Head of caudate nucleus (tissue), 42 donors: ENCODE results near the gene KIF12.
A peak's percentile ranks its signal among the peaks of the same experiment; 100 is the strongest.

Experiments used
- DNase-seq, 42 donors: peaks; one replicate each; pipeline versions ENCODE4 v3.0.0 to v3.0.0-alpha.2; 2020 to 2021; ENCODE audit warnings: mixed read lengths in 7 of 42
- intact Hi-C: fragments of 100-400 bp; cut with DNase I; formaldehyde crosslinking; loops from one replicate; pipeline ENCODE4 v1.15.0; 2022

KIF12 gene

DNA sequence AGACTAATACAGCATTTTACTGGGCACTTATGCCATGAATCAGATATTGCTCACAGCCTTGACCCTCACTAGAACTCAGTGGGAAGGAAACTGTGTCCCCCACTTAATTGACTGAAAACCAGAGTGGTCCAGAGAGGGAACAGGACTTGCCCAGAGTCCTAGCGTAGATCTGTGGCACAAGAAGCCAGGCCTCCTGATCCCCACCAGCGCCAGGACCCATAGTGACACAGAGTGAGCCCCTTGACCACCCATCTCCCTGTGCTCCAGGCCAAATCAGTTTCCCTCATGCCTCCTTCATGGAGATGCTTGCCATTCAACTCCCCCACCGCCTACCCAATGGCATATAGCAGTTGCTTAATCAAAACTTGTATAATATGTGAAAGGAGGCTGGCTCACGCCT lies 8.3 kb downstream of the KIF12 start:
- peak in 1 of 42 donors; percentile 5 for DNase-seq
- intact Hi-C loops: no loop called here

GRCh38 chr9:114089206-114089840 lies 9.8 kb downstream of the KIF12 start:
- peak in 3 of 42 donors; percentile 6 to 33 (median 16) for DNase-seq
- intact Hi-C loops: no loop called here

- DNase-seq: peak in 3 of 42 donors; percentile 5 to 15 (median 8)
- intact Hi-C loops: no loop called here
Observed at GRCh38 chr9:114088571-114089170, 10.4 kb downstream of the KIF12 start.

- intact Hi-C loops: no loop called here
- DNase-seq: peak in 4 of 42 donors; percentile 6 to 36 (median 11)
Observed at GRCh38 chr9:114087721-114088120, 11.4 kb downstream of the KIF12 start.

GRCh38 chr9:114086607-114087006 lies 12.5 kb downstream of the KIF12 start:
- DNase-seq: peak in 5 of 42 donors; percentile 3 to 16 (median 13)
- intact Hi-C loops: no loop called here

GRCh38 chr9:114086009-114086408 lies 13.1 kb downstream of the KIF12 start:
- intact Hi-C loops: no loop called here
- DNase-seq: peak in 4 of 42 donors; percentile 3 to 23 (median 14)

- DNase-seq: peak in 5 of 42 donors; percentile 7 to 34 (median 14)
- intact Hi-C loops: no loop called here
Observed at GRCh38 chr9:114085387-114085789, 13.7 kb downstream of the KIF12 start.

DNA sequence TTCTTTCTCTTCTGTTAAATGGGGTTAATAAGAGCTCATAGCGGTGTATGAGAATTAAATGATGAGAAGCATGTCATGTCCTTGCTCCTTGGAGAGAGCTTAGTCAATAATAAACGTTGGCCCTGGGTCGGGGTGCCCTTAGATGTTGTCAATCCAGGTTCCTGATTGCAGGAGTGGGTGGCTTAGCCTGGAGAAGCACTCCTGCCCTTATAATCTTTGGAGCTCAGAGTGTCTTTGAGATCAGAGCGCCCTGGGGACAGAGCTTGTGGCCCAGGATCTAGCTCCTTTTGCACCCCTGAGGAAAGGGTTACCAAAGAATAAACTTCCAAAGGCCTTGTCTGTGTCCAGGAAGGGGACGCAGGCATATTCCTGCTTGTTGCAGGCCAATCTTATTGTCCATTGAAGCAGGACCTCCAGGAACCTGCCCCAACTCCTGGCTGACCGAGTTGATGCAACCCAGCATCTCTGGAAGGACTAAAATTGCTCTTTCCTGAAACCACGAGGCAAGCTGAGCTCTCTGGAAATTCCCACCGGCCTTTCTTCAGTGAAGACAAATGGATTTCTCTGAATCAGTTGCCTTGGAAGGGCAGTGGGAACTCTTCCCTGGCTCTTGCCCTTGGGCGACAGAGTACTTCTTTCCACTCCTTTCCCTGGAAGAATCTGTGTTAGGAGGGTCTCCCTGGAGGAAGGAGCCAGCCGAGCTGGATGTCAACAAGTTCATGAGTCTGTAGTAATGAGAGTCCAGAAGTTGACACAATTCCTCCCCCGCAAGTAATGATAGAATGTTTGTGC lies 14.6 kb downstream of the KIF12 start:
- intact Hi-C loops: loop anchor here (5.0 kb wide), 1 partner anchor 208 kb away; no protein-coding TSS in a partner anchor
- DNase-seq: peak in 4 of 42 donors; percentile 5 to 13 (median 6)

GRCh38 chr9:114083666-114084065 lies 15.4 kb downstream of the KIF12 start:
- intact Hi-C loops: loop anchor here (5.0 kb wide), 1 partner anchor 209 kb away; no protein-coding TSS in a partner anchor

GRCh38 chr9:114082763-114083412 lies 16.2 kb downstream of the KIF12 start:
- peak in 4 of 42 donors; percentile 7 to 32 (median 16) for DNase-seq
- intact Hi-C loops: loop anchor here (5.0 kb wide), 1 partner anchor 209 kb away; no protein-coding TSS in a partner anchor

More at GRCh38 chr9:114083666-114084065, 15.4 kb downstream of the KIF12 start:
- DNase-seq: peak in 4 of 42 donors; percentile 11 to 18 (median 14)

DNA sequence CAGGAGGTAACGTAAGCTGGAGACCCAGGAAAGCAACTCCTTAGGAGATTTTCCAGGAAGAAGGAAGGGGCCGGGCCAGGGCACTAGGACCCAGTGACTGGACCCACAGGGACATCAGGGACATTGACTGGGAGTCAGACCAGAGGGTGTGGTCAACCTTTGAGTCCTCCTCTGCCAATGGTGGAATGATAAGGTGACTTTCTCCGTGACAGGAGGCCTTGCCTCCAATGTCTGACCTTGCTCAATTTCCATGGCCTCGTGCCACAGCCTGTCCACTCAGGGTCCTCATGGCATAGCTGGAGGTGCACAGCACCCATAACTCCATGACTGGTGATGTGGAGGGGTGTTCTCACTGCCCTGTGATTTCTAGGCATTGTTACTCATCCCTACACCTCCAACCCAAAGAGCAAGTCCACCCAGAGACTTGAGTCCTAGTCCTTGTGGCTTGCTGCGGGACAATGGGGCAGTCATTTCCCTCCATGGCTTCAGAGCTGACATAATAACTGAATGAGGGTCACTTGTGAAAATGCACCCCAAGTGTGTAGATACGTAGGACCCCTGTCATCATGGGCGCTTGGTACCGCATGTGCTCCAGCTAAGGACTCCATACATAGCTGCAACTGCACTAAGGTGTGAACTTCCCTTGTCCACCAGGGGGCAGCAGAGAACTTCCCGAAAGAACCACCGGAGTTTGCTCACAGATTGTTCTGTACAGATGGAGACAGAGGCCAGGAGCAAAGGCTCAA lies 16.9 kb downstream of the KIF12 start:
- intact Hi-C loops: loop anchor here (5.0 kb wide), 1 partner anchor 210 kb away; no protein-coding TSS in a partner anchor
- peak; percentile 71 to 97 (median 93) for DNase-seq

DNA sequence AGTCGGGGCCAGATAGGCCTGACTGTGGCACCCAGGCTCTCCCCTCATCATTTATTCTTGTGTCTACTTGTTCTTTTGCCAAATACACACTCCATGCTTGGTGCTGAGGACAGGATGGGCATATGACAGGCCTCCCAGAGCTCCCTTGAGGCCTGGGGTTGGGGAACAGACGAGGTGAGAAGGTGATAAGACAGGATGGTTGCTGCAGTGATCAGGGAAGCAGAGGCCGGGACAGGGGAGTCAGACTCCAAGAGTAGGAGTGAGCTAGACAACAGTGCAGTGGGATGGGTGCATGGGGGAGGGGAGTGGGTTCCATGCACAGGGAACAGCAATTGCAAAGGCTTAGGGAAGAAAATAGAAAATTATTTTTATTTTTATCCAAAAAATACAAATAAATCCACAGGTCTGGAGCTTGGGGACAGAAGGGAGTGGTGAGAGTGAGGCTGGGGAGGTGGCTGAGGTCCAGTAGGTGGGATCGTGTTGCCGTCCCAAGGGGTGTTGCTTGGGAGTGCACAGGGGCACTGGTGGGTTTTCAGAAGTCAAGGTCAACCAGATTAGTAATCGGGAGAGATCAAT lies 17.6 kb downstream of the KIF12 start:
- DNase-seq: peak in 2 of 42 donors; percentile 19 to 24
- intact Hi-C loops: loop anchor here (5.0 kb wide), 1 partner anchor 211 kb away; no protein-coding TSS in a partner anchor

DNA sequence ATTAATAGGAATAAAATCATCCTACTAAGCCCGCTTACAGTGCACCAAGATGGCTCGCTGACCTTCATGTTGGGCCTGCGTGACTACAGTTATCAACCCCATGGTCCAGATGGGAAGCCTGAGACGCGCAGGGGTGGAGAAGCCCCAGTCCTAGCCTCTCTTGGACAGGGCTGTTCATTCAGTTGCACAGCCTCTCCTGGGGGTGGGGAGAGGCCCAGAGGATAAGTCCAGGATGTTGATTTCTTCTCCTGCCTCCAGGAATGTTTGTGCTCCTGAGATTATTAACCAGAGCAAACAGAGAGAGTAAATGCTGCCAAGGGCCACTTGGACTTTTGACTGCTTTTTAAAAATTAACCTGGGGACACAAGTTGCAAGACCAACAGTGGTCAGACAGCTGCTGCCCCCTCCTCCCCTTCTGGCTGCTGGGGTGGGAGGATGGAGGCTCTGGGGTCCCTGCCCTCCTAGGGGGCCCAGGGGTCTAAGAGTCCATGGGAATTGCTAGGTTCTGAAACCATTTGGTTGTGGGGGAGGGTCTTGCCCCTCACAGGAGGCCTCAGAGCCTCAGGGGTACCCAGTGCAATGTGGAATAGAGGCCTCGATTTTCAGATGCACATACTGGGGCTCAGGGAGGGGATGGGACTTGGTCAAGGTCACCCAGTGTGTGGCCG lies 18.2 kb downstream of the KIF12 start:
- DNase-seq: peak in 2 of 42 donors; percentile 16 to 22
- intact Hi-C loops: loop anchor here (5.0 kb wide), 1 partner anchor 211 kb away; no protein-coding TSS in a partner anchor

DNA sequence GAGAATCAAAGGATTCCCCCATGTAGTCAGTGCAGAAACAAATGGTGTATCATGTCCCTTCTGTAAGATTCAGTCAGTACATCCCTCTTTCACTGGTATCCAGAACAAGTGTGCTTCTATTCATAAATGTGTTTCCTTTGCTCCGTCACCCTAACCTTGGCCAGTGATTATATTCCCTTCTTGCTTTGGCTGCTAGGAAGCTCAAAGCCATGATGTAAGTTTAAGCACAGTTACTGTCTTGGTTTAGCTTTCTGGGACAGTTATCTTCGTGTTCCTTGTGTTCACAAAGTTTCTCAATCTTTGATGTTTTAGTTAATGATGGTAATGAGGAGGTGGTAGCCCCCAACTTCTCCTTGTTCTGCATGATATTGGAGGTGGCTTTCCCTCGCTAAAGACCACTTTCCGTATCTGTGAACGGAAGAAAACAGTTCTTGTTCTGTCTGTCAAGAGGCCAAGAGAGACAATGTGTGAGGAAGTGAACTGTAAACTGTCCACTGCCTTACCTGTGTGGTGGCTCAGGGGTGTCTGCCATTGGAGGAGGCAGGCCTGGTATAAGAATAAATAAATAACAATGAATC lies 18.8 kb downstream of the KIF12 start:
- intact Hi-C loops: loop anchor here (5.0 kb wide), 1 partner anchor 212 kb away; no protein-coding TSS in a partner anchor
- no peak for DNase-seq

GRCh38 chr9:114078781-114079156 lies 20.3 kb downstream of the KIF12 start:
- no peak for DNase-seq
- intact Hi-C loops: no loop called here

DNA sequence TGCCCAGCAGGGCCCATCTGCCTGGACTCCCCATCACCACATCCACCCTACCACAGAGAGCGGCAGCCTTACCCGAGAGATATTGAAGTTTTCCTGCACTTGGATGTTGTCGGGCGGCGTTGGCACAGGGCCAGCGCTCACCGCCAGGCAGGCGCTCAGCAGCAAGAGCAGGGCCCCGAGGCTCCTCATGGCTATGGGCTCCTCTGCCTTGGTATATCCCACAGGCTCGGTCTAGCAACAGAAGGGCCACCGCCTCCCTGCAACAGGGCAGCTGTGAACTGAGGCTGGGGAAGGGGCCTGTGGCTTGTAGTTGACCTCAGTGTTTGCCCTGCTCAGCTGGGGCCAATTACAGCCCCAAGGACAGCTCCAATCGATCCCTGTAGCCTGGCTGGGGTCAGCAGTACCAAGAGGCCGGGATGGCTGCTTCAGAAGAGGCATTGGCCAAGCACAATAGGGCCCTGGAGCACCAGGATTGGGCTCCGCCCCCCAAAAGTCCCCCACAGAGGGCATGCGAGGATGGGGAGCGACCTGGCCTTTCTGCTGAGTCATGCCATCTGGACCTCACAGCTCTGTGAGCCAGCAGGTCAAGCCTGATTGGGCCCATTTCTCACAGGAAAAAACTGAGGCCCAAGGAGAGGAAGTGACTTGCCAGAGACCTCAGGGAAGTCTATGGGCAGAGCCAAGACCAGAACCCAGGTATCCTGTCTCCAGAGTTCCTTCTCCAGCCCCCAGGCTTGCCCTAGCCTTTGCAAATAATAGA lies 20.9 kb downstream of the KIF12 start, which contains the start of gene AMBP:
AMBP (minus strand) TSS at position 280 of the 760 bp plus-strand sequence; CDS start at position 189, 91 bp downstream.
- intact Hi-C loops: no loop called here
- DNase-seq: no peak
